VCaP (cell line): ENCODE data around the gene MYH7B.

Experiments
- H3K27ac ChIP-seq: fragments of 450-650 bp; 2 replicates; pipeline ENCODE4 v1.5.1; 2017
- TF ChIP-seq, protein P1 (sequence below): fragments of 450-650 bp; conservative IDR thresholded peaks from 2 replicates; pipeline ENCODE4 v1.5.1; 2017; ENCODE audit warnings: mild to moderate bottlenecking, moderate library complexity

Gene MYH7B

DNA sequence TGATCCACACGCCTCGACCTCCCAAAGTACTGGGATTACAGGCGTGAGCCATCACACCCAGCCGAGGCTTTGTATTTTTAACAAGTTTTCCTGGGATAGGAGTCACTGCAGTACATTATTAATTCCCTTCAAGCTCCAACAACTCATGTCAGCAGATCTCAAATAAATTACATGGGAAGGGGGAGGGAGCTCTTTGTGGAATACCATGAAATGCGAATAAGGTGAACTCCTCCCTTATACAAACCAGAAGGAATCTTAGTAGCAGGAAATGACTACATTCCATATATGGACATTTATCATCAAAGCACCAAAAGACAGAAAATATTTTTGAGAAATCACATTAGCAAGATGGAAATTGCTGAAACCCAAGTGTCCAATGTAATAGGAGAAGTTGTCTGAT is 3.0 kb upstream of the MYH7B start:
- H3K27ac ChIP-seq = no peak overlapping the region
- TF ChIP-seq, protein P1, sequence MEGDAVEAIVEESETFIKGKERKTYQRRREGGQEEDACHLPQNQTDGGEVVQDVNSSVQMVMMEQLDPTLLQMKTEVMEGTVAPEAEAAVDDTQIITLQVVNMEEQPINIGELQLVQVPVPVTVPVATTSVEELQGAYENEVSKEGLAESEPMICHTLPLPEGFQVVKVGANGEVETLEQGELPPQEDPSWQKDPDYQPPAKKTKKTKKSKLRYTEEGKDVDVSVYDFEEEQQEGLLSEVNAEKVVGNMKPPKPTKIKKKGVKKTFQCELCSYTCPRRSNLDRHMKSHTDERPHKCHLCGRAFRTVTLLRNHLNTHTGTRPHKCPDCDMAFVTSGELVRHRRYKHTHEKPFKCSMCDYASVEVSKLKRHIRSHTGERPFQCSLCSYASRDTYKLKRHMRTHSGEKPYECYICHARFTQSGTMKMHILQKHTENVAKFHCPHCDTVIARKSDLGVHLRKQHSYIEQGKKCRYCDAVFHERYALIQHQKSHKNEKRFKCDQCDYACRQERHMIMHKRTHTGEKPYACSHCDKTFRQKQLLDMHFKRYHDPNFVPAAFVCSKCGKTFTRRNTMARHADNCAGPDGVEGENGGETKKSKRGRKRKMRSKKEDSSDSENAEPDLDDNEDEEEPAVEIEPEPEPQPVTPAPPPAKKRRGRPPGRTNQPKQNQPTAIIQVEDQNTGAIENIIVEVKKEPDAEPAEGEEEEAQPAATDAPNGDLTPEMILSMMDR = no peak

- TF ChIP-seq, protein P1 = no peak
- H3K27ac ChIP-seq = peak overlapping the region; percentile 93
Measured at GRCh38 chr20:34953960-34954359, 1.7 kb upstream of the MYH7B start.

DNA sequence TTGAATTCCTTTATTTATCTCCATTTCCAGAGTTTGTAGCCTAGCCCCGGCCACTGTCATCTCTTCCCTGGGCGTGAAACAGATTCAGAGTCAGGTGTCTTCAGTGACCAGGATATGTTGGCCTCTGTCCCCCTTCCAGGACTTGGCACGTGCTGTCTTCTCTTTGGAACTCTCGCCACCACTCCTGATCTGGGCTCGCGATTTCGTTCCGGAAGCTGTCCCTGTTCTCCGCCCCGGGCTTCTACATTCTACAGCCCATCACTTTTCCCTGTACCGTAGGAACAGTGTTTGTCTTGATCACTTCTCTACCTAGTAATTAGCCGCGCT is 801 bp upstream of the MYH7B start:
- H3K27ac ChIP-seq = peak overlapping the region; percentile 93
- TF ChIP-seq, protein P1 = no peak

GRCh38 chr20:34956041-34956458 is 382 bp downstream of the MYH7B start:
- TF ChIP-seq, protein P1 = peak; percentile 38
- H3K27ac ChIP-seq = peak overlapping the region; percentile 93

DNA sequence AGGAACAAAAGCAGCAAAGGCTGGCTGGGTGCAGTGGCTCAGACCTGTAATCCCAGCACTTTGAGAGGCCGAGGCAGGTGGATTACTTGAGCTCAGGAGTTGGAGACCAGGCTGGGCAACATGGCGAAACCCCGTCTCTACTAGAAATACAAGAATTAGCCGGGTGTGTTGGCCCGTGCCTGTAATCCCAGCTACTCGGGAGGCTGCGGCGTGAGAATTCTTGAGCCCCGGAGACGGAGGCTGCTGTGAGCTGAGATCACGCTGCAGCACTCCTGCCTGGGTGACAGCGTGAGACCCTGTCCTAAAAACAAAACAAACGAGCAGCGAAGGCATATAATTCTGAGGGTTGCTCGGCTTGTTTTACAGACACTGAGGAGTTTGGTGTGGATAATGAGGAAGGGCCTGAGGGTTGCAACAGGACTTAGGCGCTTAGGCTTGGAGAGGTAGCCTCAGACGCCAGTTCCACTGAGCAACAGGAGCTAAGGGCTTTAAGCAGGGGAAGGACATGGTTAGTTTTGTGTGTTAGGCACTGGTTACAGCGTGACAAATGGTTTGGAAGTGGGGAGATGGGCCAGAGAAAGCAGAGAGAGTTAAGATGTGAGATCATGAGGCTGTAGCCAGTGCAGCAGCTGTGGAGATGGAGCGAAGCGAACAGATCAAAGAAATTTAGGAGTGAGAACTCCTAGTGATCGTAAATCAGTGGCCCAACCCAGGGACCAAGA is 1.2 kb downstream of the MYH7B start:
- H3K27ac ChIP-seq = no peak overlapping the region
- TF ChIP-seq, protein P1 = no peak

GRCh38 chr20:34964486-34964885 is 8.8 kb downstream of the MYH7B start:
- H3K27ac ChIP-seq = no peak overlapping the region
- TF ChIP-seq, protein P1 = no peak

GRCh38 chr20:34965051-34965450 is 9.4 kb downstream of the MYH7B start:
- no peak overlapping the region for H3K27ac ChIP-seq
- TF ChIP-seq, protein P1 = no peak
